HG02798 (cell line): ENCODE measurements around the gene PLA2G2C.
"Not testable (repeated sequence)": the region's sequence is repeated elsewhere in the genome, so short reads cannot be mapped to it uniquely, and the experiment has no call there.

Source experiments
- ATAC-seq: cut with Tn5 transposase; IDR thresholded peaks from one replicate; pipeline ENCODE4 v1.9.1; 2021; ENCODE audit warnings: mild to moderate bottlenecking; ENCODE audit not compliant: unreplicated experiment, poor library complexity

Gene PLA2G2C

GRCh38 chr1:20185834-20186782 lies at the start of gene PLA2G2C, which contains the start of gene UBXN10:
PLA2G2C (minus strand) TSS chr1:20186518; CDS start chr1:20177363, 9,155 bp downstream.
UBXN10 (plus strand) TSS chr1:20186096; CDS start chr1:20190562, 4,466 bp downstream.
- ATAC-seq: no peak

- no peak for ATAC-seq
These were observed 48.6 kb upstream of the PLA2G2C start for GRCh38 chr1:20234788-20235535.

- no peak for ATAC-seq
These were observed 47.5 kb upstream of the PLA2G2C start for GRCh38 chr1:20233866-20234265.

- no peak for ATAC-seq
These were observed 47.1 kb upstream of the PLA2G2C start for GRCh38 chr1:20233394-20233793.

GRCh38 chr1:20232564-20232963 lies 46.2 kb upstream of the PLA2G2C start:
- ATAC-seq: not testable (repeated sequence)

GRCh38 chr1:20229171-20229570 lies 42.9 kb upstream of the PLA2G2C start:
- no peak for ATAC-seq

GRCh38 chr1:20228314-20228825 lies 42.1 kb upstream of the PLA2G2C start:
- ATAC-seq: no peak

GRCh38 chr1:20227704-20228103 lies 41.4 kb upstream of the PLA2G2C start:
- no peak for ATAC-seq

GRCh38 chr1:20224546-20224945 lies 38.2 kb upstream of the PLA2G2C start:
- ATAC-seq: no peak

GRCh38 chr1:20223551-20224419 lies 37.5 kb upstream of the PLA2G2C start:
- no peak for ATAC-seq

- no peak for ATAC-seq
These were observed 36.8 kb upstream of the PLA2G2C start for GRCh38 chr1:20223106-20223505.

- no peak for ATAC-seq
These were observed 33.7 kb upstream of the PLA2G2C start for GRCh38 chr1:20220036-20220435.

GRCh38 chr1:20219053-20219452 lies 32.7 kb upstream of the PLA2G2C start:
- not testable (repeated sequence) for ATAC-seq

- ATAC-seq: no peak
These were observed 30.3 kb upstream of the PLA2G2C start for GRCh38 chr1:20216574-20216973.

GRCh38 chr1:20215716-20216115 lies 29.4 kb upstream of the PLA2G2C start:
- ATAC-seq: no peak

- no peak for ATAC-seq
These were observed 26.5 kb upstream of the PLA2G2C start for GRCh38 chr1:20212685-20213331.

GRCh38 chr1:20212085-20212684 lies 25.9 kb upstream of the PLA2G2C start:
- ATAC-seq: no peak

GRCh38 chr1:20211511-20211931 lies 25.2 kb upstream of the PLA2G2C start:
- ATAC-seq: no peak
